HFF-Myc (cell line): ENCODE results near the gene LYL1.

Experiments used
- DNase-seq: peaks from one replicate; pipeline ENCODE4 v3.0.0-alpha.2; 2011; ENCODE audit warnings: low read depth; ENCODE audit errors: extremely low read depth
- H3K4me3 ChIP-seq: replicated peaks from 2 replicates; pipeline ENCODE4 v1.5.1; 2011; ENCODE audit warnings: low read depth, mild to moderate bottlenecking, control low read depth, low read length
- TF ChIP-seq, protein P1 (sequence below): IDR thresholded peaks from 2 replicates; pipeline ENCODE4 v1.5.1; 2012; ENCODE audit warnings: mild to moderate bottlenecking, low read depth, low read length, control low read depth; ENCODE audit errors: missing control alignments

Gene LYL1

DNA sequence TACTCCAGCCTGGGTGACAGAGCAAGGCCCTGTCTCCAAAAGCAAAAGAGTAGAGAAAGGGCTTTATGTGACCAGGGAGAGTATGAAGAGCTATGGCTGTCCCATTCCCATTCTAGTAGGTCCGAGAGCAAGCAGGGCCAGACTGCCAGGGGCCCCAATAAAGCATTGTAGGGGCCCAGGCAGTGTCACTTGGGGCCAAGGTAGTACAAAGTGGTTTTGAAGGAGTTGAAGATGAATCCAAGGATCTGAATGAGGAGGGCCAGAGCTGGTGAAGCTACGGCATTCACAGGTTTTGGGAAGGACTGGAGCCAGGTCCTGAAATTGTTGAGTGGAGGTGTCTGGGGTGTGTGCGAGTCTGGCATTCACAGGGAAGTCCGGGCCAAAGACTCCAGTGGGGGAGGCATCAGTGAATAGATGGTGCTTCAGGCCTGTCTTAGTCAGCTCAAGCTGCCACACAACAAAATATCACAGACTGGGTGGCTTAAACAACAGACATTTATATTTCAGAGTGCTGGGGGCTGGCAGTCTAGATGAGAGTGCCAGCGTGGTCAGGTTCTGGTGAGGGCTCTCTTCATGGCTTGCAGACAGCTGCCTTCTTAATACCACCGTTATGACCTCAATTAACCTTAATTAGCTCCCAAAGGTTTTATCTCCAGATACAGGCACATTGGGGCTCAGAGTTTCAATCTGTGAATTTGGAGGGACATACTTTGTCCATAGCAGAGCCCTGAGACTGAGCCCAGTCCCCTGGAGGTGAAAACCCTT, 25.3 kb upstream of the LYL1 start:
- DNase-seq, result no peak
- TF ChIP-seq, protein P1, sequence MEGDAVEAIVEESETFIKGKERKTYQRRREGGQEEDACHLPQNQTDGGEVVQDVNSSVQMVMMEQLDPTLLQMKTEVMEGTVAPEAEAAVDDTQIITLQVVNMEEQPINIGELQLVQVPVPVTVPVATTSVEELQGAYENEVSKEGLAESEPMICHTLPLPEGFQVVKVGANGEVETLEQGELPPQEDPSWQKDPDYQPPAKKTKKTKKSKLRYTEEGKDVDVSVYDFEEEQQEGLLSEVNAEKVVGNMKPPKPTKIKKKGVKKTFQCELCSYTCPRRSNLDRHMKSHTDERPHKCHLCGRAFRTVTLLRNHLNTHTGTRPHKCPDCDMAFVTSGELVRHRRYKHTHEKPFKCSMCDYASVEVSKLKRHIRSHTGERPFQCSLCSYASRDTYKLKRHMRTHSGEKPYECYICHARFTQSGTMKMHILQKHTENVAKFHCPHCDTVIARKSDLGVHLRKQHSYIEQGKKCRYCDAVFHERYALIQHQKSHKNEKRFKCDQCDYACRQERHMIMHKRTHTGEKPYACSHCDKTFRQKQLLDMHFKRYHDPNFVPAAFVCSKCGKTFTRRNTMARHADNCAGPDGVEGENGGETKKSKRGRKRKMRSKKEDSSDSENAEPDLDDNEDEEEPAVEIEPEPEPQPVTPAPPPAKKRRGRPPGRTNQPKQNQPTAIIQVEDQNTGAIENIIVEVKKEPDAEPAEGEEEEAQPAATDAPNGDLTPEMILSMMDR, result no peak
- no peak overlapping the region for H3K4me3 ChIP-seq

DNA sequence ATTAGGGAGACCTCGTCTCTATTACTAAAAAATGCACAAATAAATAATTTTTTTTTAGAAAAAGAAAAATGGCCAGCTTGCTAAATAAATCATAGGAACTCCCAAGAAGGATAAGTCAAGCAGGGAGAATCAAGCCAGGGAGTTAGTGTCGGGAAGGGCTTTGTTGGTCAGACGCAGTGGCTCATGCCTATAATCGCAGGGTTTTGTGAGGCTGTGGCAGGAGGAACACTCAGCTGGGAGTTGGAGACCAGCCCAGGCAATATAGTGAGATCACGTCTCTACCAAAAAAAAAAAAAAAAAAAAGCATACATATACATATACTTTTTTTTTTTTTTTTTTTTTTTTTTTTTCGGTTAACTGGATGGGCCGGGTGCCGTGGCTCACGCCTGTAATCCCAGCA, 24.4 kb upstream of the LYL1 start:
- no peak overlapping the region for H3K4me3 ChIP-seq
- no peak for DNase-seq
- TF ChIP-seq, protein P1, result no peak

DNA sequence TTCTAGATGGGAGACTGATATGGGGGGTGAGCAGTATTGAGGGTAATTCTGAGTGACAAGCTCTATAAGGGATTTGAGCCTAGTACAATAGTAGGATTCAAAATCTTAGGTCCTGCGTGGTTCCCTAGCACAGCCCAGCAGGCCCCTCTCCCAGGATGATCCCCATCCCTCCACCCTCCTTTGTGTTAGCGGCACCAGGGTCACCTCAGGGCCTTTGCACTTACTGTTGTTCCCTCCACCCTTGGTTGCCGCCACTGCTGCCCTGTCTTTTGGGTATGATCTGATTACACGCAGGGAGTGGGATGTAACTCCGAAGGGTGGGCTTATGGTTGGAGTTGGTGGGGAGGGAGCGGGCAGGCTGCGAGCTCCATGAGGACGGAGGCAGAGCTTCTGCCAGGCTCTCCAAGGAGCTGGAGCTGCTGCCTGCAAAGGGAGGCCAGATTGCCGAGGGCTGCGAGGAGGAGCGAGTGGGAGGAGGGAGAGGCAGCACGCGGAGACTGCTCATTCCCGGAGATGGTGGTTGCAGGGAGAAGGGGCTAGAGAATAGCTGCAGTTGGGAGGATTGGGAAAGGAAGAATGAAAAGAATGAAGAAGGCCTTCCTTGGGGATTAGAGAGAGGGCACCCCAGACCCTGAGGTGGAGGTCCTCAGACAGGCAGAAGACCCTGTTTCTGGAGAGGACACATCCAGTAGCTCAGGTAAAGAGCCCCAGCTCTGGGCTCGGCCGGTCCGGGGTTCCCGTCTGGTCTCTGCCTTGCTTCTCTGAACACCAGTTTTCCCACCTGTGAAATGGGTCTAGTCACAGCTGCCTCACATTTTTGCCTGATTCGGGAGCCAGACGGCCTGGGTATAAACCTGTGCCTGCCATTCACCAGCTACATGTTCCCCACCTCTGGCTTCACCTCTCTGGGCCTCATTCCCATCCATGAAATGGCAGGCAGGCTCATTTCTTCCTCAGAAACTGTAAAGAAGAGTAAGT, 20.6 kb upstream of the LYL1 start:
- DNase-seq, result no peak
- TF ChIP-seq, protein P1, result no peak
- H3K4me3 ChIP-seq, result no peak overlapping the region

DNA sequence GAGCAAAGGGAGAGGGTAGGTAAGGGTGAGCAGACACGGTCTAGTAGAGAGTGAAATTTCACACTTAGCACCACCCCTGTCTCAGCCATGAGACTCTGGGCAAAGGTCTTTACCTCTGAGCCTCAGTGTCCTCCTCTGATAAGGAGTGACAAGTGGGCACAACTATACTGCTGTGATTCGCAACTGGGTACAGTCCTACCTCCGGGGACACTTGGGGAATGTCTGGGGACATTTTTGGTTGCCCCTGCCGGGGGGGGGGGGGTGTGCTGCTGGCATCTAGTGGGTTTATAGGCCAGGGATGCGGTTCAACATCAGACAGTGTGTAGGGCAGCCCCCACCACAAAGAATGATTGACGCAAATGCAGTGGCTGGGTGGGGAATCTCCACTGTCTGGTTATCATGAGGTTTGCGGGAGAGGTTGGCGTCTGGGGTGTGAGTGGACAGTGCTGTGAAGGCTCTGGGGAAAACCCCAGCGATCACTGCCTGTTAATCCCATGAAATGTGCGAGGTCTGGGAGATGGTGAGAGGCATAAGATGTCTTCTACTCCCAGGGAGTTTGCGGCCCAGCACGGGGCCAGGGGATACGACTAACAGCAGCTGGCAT, 19.7 kb upstream of the LYL1 start:
- TF ChIP-seq, protein P1, result no peak
- DNase-seq, result no peak

DNA sequence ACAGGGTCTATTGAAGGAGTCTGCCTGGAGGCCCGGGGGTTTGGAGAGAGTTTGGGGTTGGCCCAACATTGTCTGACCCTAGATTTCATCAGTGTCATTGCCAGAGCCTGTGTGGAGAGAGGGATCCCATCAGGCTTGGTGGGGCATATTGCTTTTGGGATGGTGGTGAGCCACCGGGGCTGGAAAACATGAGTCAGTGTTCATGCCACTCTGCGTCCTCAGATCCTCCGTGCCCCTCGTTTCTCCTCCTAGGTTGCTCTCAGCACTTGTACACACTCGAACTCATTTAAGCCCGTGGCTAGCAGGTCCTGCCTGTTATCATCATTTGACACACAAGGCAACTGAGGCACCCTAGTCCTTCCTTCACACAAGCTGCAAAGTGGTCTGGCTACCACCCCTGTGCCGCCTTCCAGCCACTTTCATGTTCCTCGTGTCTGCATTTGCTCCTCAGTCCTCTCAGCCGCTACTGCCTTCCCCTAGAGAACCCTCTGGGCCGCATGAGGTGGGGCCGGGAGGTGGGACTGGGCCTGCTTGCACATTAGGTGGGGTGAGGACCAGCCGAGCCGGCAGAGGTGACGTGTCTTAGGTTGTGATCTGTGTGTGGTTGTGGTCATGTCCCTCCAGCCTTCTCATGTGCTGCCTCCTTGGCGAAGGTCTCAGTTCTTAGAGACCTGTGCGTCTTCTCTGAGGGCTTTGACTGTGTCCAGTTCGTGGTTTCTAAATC, 19.1 kb upstream of the LYL1 start:
- TF ChIP-seq, protein P1, result no peak
- no peak overlapping the region for H3K4me3 ChIP-seq
- DNase-seq, result no peak

More for the DNA sequence above, 19.7 kb upstream of the LYL1 start:
- no peak overlapping the region for H3K4me3 ChIP-seq

DNA sequence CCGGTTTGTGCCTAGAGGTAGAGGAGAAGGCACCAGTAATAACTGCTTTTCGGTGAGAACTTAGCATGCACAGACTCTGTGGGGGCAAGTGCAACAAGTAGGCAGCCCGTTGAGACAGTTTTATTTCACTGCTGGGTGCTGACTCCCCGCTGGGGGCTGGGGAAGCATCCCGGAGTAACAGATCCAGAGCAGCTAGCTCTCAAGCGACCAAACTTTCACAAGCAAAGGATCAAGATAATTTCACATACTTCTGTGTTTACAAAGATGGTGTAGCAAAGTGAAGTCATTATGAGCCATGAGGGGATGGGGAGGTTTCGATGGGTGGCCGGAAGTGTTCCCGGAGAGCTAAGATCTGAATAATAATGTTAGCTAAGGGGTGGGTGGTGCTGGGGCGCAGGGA, 18.2 kb upstream of the LYL1 start:
- TF ChIP-seq, protein P1, result no peak
- H3K4me3 ChIP-seq, result peak overlapping the region; percentile 86; the same call in 1 of the 2 replicates
- no peak for DNase-seq
